H9 (cell line): ENCODE data around the gene SUPT6H. TPM values are rescaled to one million over a fixed set of nuclear protein-coding genes. Genes with fewer than 3 reads are reported as not detected.

ENCODE experiments used
- DNase-seq: peaks from one replicate; pipeline ENCODE4 v3.0.0-alpha.2; 2017
- H2AFZ ChIP-seq: one replicate; pipeline ENCODE4 v1.6.1; 2013; ENCODE audit warnings: mild to moderate bottlenecking, low read length, control low read depth, moderate library complexity
- H2AK5ac ChIP-seq: 2 replicates; pipeline ENCODE4 v1.6.1; 2013; ENCODE audit warnings: low read length, control low read depth, mixed read lengths; ENCODE audit not compliant: insufficient read length
- H2BK120ac ChIP-seq: one replicate; pipeline ENCODE4 v1.6.1; 2013; ENCODE audit warnings: low read depth, mild to moderate bottlenecking, low read length, control low read depth, inconsistent platforms; ENCODE audit not compliant: poor library complexity, severe bottlenecking
- H2BK12ac ChIP-seq: 2 replicates; pipeline ENCODE4 v1.6.1; 2013; ENCODE audit warnings: low read length, control low read depth, mixed read lengths, low read depth; ENCODE audit not compliant: insufficient read length
- H2BK15ac ChIP-seq: 2 replicates; pipeline ENCODE4 v1.6.1; 2013; ENCODE audit warnings: low read depth, low read length, control low read depth
- H2BK20ac ChIP-seq: one replicate; pipeline ENCODE4 v1.6.1; 2013; ENCODE audit warnings: low read depth, mild to moderate bottlenecking, low read length, control low read depth, inconsistent platforms; ENCODE audit not compliant: poor library complexity, severe bottlenecking
- H2BK5ac ChIP-seq: 2 replicates; pipeline ENCODE4 v1.6.1; 2013; ENCODE audit warnings: low read length, control low read depth, mixed read lengths; ENCODE audit not compliant: insufficient read length
- H3K14ac ChIP-seq: 2 replicates; pipeline ENCODE4 v1.6.1; 2013; ENCODE audit warnings: low read length, control low read depth; ENCODE audit not compliant: insufficient read depth
- H3K18ac ChIP-seq: 2 replicates; pipeline ENCODE4 v1.6.1; 2013; ENCODE audit warnings: low read depth, mild to moderate bottlenecking, mixed read lengths, low read length, control low read depth; ENCODE audit not compliant: insufficient read length
- H3K23ac ChIP-seq: 2 replicates; pipeline ENCODE4 v1.6.1; 2013; ENCODE audit warnings: low read length, control low read depth, mixed read lengths, low read depth; ENCODE audit not compliant: insufficient read length
- H3K23me2 ChIP-seq: 2 replicates; pipeline ENCODE4 v1.6.1; 2013; ENCODE audit warnings: low read depth, mild to moderate bottlenecking, mixed read lengths, low read length, control low read depth; ENCODE audit not compliant: insufficient read length, poor library complexity, severe bottlenecking
- H3K27ac ChIP-seq: 2 replicates; pipeline ENCODE4 v1.5.1; 2013; ENCODE audit warnings: low read length, control low read depth, mixed read lengths, low read depth; ENCODE audit not compliant: insufficient read length
- H3K27me3 ChIP-seq: 2 replicates; pipeline ENCODE4 v1.6.1; 2013; ENCODE audit warnings: low read length, control low read depth, inconsistent platforms; ENCODE audit not compliant: insufficient read depth
- H3K4ac ChIP-seq: 2 replicates; pipeline ENCODE4 v1.6.1; 2013; ENCODE audit warnings: low read depth, mild to moderate bottlenecking, control low read depth, inconsistent platforms, low read length, moderate library complexity
- H3K4me1 ChIP-seq: 2 replicates; pipeline ENCODE4 v1.6.1; 2013; ENCODE audit warnings: low read length, control low read depth, inconsistent platforms; ENCODE audit not compliant: insufficient read depth
- H3K4me2 ChIP-seq: 2 replicates; pipeline ENCODE4 v1.6.1; 2013; ENCODE audit warnings: low read length, control low read depth, mixed read lengths; ENCODE audit not compliant: insufficient read length, insufficient read depth
- H3K56ac ChIP-seq: 2 replicates; pipeline ENCODE4 v1.6.1; 2013; ENCODE audit warnings: low read depth, mild to moderate bottlenecking, mixed read lengths, low read length, control low read depth; ENCODE audit not compliant: insufficient read length
- H3K79me1 ChIP-seq: 2 replicates; pipeline ENCODE4 v1.6.1; 2013; ENCODE audit warnings: low read depth, mild to moderate bottlenecking, moderate library complexity, low read length, control low read depth, inconsistent platforms; ENCODE audit not compliant: insufficient read depth, poor library complexity, severe bottlenecking
- H3K79me2 ChIP-seq: 2 replicates; pipeline ENCODE4 v1.6.1; 2013; ENCODE audit warnings: low read length, control low read depth, inconsistent platforms; ENCODE audit not compliant: insufficient read depth
- H3K9ac ChIP-seq: 2 replicates; pipeline ENCODE4 v1.6.1; 2013; ENCODE audit warnings: low read length, control low read depth, mixed read lengths; ENCODE audit not compliant: insufficient read length; ENCODE audit errors: extremely low read depth
- H3K9me3 ChIP-seq: one replicate; pipeline ENCODE4 v1.6.1; 2013; ENCODE audit warnings: low read depth, low read length, inconsistent platforms; ENCODE audit not compliant: control insufficient read depth
- H3T11ph ChIP-seq: one replicate; pipeline ENCODE4 v1.6.1; 2013; ENCODE audit warnings: mild to moderate bottlenecking, low read length, control low read depth, inconsistent platforms
- H4K20me1 ChIP-seq: one replicate; pipeline ENCODE4 v1.6.1; 2013; ENCODE audit not compliant: control insufficient read depth, insufficient read length, insufficient read depth
- H4K5ac ChIP-seq: 2 replicates; pipeline ENCODE4 v1.6.1; 2013; ENCODE audit warnings: low read depth, mild to moderate bottlenecking, mixed read lengths, low read length, control low read depth; ENCODE audit not compliant: insufficient read length
- H4K8ac ChIP-seq: replicated peaks from 2 replicates; pipeline ENCODE4 v1.6.1; 2013; ENCODE audit warnings: low read length, control low read depth, mixed read lengths, low read depth; ENCODE audit not compliant: insufficient read length
- H4K91ac ChIP-seq: 2 replicates; pipeline ENCODE4 v1.6.1; 2013; ENCODE audit warnings: low read depth, mild to moderate bottlenecking, moderate library complexity, mixed read lengths, low read length, control low read depth; ENCODE audit not compliant: insufficient read length
- H3K27ac Mint-ChIP-seq, 3 experiments: 2 replicates in 2 of 3; 3 replicates in 1 of 3; pipeline ENCODE4 v1.8.0; 2020 to 2021; ENCODE audit warnings: mixed read lengths in 3 of 3, mild to moderate bottlenecking in 1 of 3, moderate library complexity in 1 of 3
- H3K27me3 Mint-ChIP-seq: 2 replicates; pipeline ENCODE4 v1.8.0; 2021; ENCODE audit warnings: low read depth, mild to moderate bottlenecking, moderate library complexity, mixed read lengths
- H3K36me3 Mint-ChIP-seq, 3 experiments: 2 replicates in 2 of 3; 3 replicates in 1 of 3; pipeline ENCODE4 v1.8.0; 2020 to 2021; ENCODE audit warnings: low read depth in 3 of 3, mixed read lengths in 3 of 3; ENCODE audit not compliant: insufficient read depth in 1 of 3
- H3K4me1 Mint-ChIP-seq, 2 experiments: 2 replicates each; pipeline ENCODE4 v1.8.0; 2020; ENCODE audit warnings: mixed read lengths in 2 of 2
- H3K4me3 Mint-ChIP-seq, 2 experiments: 2 replicates in 1 of 2; 3 replicates in 1 of 2; pipeline ENCODE4 v1.8.0; 2020 to 2021; ENCODE audit warnings: mild to moderate bottlenecking in 2 of 2, mixed read lengths in 2 of 2, moderate library complexity in 1 of 2
- H3K9me3 Mint-ChIP-seq, 2 experiments: 2 replicates in 1 of 2; 3 replicates in 1 of 2; pipeline ENCODE4 v1.8.0; 2020; ENCODE audit warnings: mild to moderate bottlenecking in 2 of 2, mixed read lengths in 2 of 2, moderate library complexity in 1 of 2
- WGBS: extraction: QIAGEN DNeasy Blood & Tissue Kit; methylation state at CpG from one replicate; pipeline ENCODE4 v1.1.7; 2013; ENCODE audit warnings: missing lambda C conversion rate, low lambda C conversion rate, mixed read lengths; ENCODE audit not compliant: insufficient read length; ENCODE audit errors: extremely low coverage; 5-methylcytosine and 5-hydroxymethylcytosine counted together
- total RNA-seq: library from RNA; stranded (reverse); gene quantifications from 2 replicates; pipeline ENCODE4 v1.2.1, GENCODE V29; 2021
- TF ChIP-seq, protein P1 (sequence below): fragments of 200-600 bp; sonication (generic); conservative IDR thresholded peaks from 3 replicates; pipeline ENCODE4 v1.8.0; 2021; ENCODE audit warnings: antibody characterized with exemption, mild to moderate bottlenecking

Gene SUPT6H
- total RNA-seq, 1 experiment from 2014 or later, result 85.8 TPM

GRCh38 chr17:28648698-28649097 lies 13.3 kb upstream of the SUPT6H start:
- H3K27ac ChIP-seq, result no peak overlapping the region
- H2BK12ac ChIP-seq, result no peak overlapping the region
- H2BK120ac ChIP-seq, result no peak overlapping the region
- H3K27me3 ChIP-seq, result no peaks in the 10 kb centered on the region
- no peaks in the 10 kb centered on the region for H4K20me1 ChIP-seq
- Mint-ChIP-seq H3K36me3 (peaks cover 10 to 43% (median 32%) of the 10 kb centered on the region in 3 experiments), H3K4me1 (peaks cover 9 to 18% of the 10 kb centered on the region in 2 experiments), H3K27ac (no peak overlapping the region), H3K9me3 (no peaks in the 10 kb centered on the region), H3K4me3 (no peak overlapping the region), H3K27me3 (no peaks in the 10 kb centered on the region)
- H3K4ac ChIP-seq, result no peak overlapping the region
- peaks cover 6% of the 10 kb centered on the region for H3K23me2 ChIP-seq
- H2BK5ac ChIP-seq, result no peak overlapping the region
- H3K79me1 ChIP-seq, result peaks cover 2% of the 10 kb centered on the region
- H3K14ac ChIP-seq, result no peak overlapping the region
- no peak overlapping the region for H3K9ac ChIP-seq
- no peak overlapping the region for H3T11ph ChIP-seq
- H4K8ac ChIP-seq, result no peak overlapping the region
- no peak overlapping the region for H3K18ac ChIP-seq
- H3K23ac ChIP-seq, result no peak overlapping the region
- no peak overlapping the region for H3K4me2 ChIP-seq
- H4K5ac ChIP-seq, result no peak overlapping the region
- no peak overlapping the region for H2BK20ac ChIP-seq
- no peaks in the 10 kb centered on the region for H3K9me3 ChIP-seq
- H2AK5ac ChIP-seq, result no peak overlapping the region
- H4K91ac ChIP-seq, result no peak overlapping the region
- TF ChIP-seq, protein P1, sequence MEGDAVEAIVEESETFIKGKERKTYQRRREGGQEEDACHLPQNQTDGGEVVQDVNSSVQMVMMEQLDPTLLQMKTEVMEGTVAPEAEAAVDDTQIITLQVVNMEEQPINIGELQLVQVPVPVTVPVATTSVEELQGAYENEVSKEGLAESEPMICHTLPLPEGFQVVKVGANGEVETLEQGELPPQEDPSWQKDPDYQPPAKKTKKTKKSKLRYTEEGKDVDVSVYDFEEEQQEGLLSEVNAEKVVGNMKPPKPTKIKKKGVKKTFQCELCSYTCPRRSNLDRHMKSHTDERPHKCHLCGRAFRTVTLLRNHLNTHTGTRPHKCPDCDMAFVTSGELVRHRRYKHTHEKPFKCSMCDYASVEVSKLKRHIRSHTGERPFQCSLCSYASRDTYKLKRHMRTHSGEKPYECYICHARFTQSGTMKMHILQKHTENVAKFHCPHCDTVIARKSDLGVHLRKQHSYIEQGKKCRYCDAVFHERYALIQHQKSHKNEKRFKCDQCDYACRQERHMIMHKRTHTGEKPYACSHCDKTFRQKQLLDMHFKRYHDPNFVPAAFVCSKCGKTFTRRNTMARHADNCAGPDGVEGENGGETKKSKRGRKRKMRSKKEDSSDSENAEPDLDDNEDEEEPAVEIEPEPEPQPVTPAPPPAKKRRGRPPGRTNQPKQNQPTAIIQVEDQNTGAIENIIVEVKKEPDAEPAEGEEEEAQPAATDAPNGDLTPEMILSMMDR, result no peak
- no peaks in the 10 kb centered on the region; the same call in 1 of the 2 replicates for H3K79me2 ChIP-seq
- DNase-seq, result no peak
- WGBS, result no CpG with 5 or more reads among the region's 2 CpGs
- no peak overlapping the region for H3K56ac ChIP-seq
- no peaks in the 10 kb centered on the region for H3K4me1 ChIP-seq
- no peak overlapping the region for H2BK15ac ChIP-seq
- no peak overlapping the region for H2AFZ ChIP-seq
